Measurements from ENCODE around the gene TRDMT1. TPM values are rescaled to one million over a fixed set of nuclear protein-coding genes. Genes with fewer than 3 reads are reported as not detected.

The TRDMT1 gene
- total and polyA plus RNA-seq, 3 experiments from 2014 or later: 7.3 to 9.8 (median 8.3) TPM

DNA sequence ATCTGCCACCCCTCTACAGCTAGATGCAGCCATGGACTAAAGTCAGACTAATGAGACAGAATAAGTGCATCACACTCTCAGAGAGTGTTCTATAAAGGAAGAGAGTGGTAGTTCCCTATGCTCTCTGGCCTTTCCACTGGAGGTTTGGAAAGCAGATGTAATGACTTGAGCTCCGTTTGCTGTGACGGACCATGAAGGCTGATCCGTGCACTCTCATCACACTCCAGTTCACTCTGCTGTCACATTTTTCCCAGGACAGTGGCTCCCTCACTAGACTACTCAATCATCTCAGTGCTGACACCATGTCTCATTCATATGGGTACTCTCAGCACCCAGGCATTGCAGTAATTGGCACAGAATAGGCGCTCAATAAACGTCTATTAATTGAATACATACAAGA is 20.4 kb downstream of the TRDMT1 start:
- Histone ChIP-seq H3K36me3 (ENCODE audit: insufficient read depth, low read length) (no peaks in the 10 kb centered on the region), H3K4me3 (ENCODE audit: low read length) (no peak overlapping the region), H3K27ac (ENCODE audit: low read depth, low read length) (no peak overlapping the region), H3K9me3 (ENCODE audit: low read length) (no peaks in the 10 kb centered on the region), H3K4me1 (ENCODE audit: insufficient read depth, low read length) (peaks cover under 1% of the 10 kb centered on the region), H3K27me3 (ENCODE audit: insufficient read depth, low read length, poor library complexity, severe bottlenecking) (no peaks in the 10 kb centered on the region)
- H3K4me1 Mint-ChIP-seq: peaks cover 1 to 14% (median 13%) of the 10 kb centered on the region in 3 donors
- H3K27ac Mint-ChIP-seq: peak overlapping the region in 2 of 8 donors; percentile 78 to 81
- H3K36me3 Mint-ChIP-seq: no peaks in the 10 kb centered on the region
- no peak overlapping the region for H3K4me3 Mint-ChIP-seq
- H3K9me3 Mint-ChIP-seq: no peaks in the 10 kb centered on the region
- no peak for DNase-seq
- ChIA-PET POLR2A (no interaction called here), CTCF (no interaction called here)
- no peaks in the 10 kb centered on the region for H3K27me3 Mint-ChIP-seq

DNA sequence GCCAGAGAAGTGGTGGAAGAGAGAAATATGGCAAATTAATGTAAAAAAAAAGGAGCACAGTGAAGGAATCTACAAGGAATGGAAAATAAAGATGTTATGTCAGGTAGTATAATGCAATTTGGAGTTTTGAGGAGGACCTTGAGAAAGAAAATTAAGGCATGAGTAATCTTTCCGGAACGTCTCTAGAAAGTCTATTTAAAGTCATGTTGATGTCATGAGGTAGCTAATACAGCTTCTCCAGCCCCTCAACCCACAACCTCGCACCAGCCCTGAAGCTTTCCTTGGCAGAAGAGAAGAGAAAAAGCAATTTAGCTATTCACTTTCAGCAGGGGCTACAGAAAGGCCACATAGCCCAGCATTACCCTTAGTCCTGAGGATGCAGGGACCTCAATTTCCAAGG is 22.5 kb downstream of the TRDMT1 start:
- Histone ChIP-seq H3K9me3 (ENCODE audit: low read length) (no peaks in the 10 kb centered on the region), H3K27me3 (ENCODE audit: insufficient read depth, low read length, poor library complexity, severe bottlenecking) (no peaks in the 10 kb centered on the region), H3K4me3 (ENCODE audit: low read length) (no peak overlapping the region), H3K36me3 (ENCODE audit: insufficient read depth, low read length) (no peaks in the 10 kb centered on the region), H3K4me1 (ENCODE audit: insufficient read depth, low read length) (peaks cover 6% of the 10 kb centered on the region), H3K27ac (ENCODE audit: low read depth, low read length) (no peak overlapping the region)
- Mint-ChIP-seq H3K27me3 (no peaks in the 10 kb centered on the region), H3K4me3 (no peak overlapping the region), H3K4me1 (peaks cover 8 to 25% (median 18%) of the 10 kb centered on the region in 3 donors), H3K9me3 (no peaks in the 10 kb centered on the region), H3K36me3 (peaks cover 0 to 2% (median 0%) of the 10 kb centered on the region in 3 donors), H3K27ac (peak overlapping the region in 2 of 8 donors; percentile 0 to 42)
- DNase-seq: no peak
- CTCF ChIA-PET: interaction anchor here (1.2 to 2.4 kb wide), 2 partner anchors 12 to 28 kb away, joined by 3 to 6 read pairs; no protein-coding TSS in a partner anchor
- POLR2A ChIA-PET: interaction anchor here (0.6 kb wide), 1 partner anchor 10 kb away, joined by 3 read pairs; no protein-coding TSS in a partner anchor

DNA sequence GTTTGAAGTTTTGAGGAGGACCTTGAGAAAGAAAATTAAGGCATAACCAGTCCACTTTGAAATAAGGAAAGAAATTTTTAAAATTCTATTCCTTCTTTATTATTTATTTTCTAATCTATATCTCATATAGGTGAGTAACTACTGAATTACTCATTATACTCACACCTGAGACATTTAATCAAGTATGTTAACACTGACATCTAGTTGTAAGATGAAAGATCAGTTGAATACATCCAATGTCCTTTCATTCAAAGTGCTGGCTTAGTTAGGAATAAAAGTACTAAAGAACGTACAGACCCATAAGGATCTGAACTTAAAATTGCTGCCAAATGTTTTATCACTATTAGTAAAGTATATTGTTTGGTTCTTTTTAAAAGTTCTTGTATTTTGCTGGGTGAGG is 23.5 kb downstream of the TRDMT1 start:
- peaks cover 0 to 5% (median 4%) of the 10 kb centered on the region in 3 donors for H3K36me3 Mint-ChIP-seq
- peaks cover 7 to 24% (median 18%) of the 10 kb centered on the region in 3 donors for H3K4me1 Mint-ChIP-seq
- ChIA-PET POLR2A (no interaction called here), CTCF (interaction anchor here (2.4 kb wide), 1 partner anchor 29 kb away, joined by 6 read pairs; no protein-coding TSS in a partner anchor)
- H3K4me1 ChIP-seq (ENCODE audit: insufficient read depth, low read length): peaks cover 6% of the 10 kb centered on the region
- no peak overlapping the region for H3K4me3 Mint-ChIP-seq
- no peak overlapping the region for H3K27ac ChIP-seq (ENCODE audit: low read depth, low read length)
- no peaks in the 10 kb centered on the region for H3K9me3 ChIP-seq (ENCODE audit: low read length)
- DNase-seq: no peak
- no peaks in the 10 kb centered on the region for H3K9me3 Mint-ChIP-seq
- H3K27me3 ChIP-seq (ENCODE audit: insufficient read depth, low read length, poor library complexity, severe bottlenecking): no peaks in the 10 kb centered on the region
- H3K36me3 ChIP-seq (ENCODE audit: insufficient read depth, low read length): no peaks in the 10 kb centered on the region
- no peak overlapping the region for H3K4me3 ChIP-seq (ENCODE audit: low read length)
- H3K27me3 Mint-ChIP-seq: no peaks in the 10 kb centered on the region
- no peak overlapping the region for H3K27ac Mint-ChIP-seq

GRCh38 chr10:17177014-17177413 is 24.5 kb downstream of the TRDMT1 start:
- Mint-ChIP-seq H3K27ac (peak overlapping the region in 1 of 8 donors; percentile 63), H3K36me3 (peaks cover under 1 to 7% (median 4%) of the 10 kb centered on the region in 3 donors), H3K4me1 (peaks cover 7 to 19% (median 18%) of the 10 kb centered on the region in 3 donors), H3K27me3 (no peaks in the 10 kb centered on the region), H3K4me3 (no peak overlapping the region), H3K9me3 (no peaks in the 10 kb centered on the region)
- H3K4me1 ChIP-seq (ENCODE audit: insufficient read depth, low read length): peaks cover 6% of the 10 kb centered on the region
- H3K27me3 ChIP-seq (ENCODE audit: insufficient read depth, low read length, poor library complexity, severe bottlenecking): no peaks in the 10 kb centered on the region
- H3K27ac ChIP-seq (ENCODE audit: low read depth, low read length): no peak overlapping the region
- ChIA-PET POLR2A (no interaction called here), CTCF (interaction anchor here (1.6 kb wide), 1 partner anchor 286 kb away, joined by 3 read pairs; no protein-coding TSS in a partner anchor)
- H3K4me3 ChIP-seq (ENCODE audit: low read length): no peak overlapping the region
- DNase-seq: no peak
- H3K9me3 ChIP-seq (ENCODE audit: low read length): no peaks in the 10 kb centered on the region
- no peaks in the 10 kb centered on the region for H3K36me3 ChIP-seq (ENCODE audit: insufficient read depth, low read length)

DNA sequence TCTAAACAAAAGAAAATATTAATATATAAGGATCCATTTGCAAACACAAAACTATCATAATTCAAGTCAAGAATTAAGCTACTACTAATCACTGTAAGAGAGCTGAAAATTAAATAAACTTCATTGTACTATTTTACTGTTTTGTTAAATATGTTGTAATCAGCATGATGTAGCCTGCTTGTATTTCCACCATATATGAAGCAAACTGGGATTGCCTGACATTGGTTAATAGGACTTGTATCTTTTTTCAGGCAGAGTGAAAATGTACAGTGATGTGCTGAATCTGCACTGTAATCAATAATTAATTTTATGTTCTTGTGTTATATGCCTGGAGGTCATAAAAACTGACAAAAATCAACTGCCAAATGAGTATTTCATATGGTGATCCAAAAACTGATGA is 25.4 kb downstream of the TRDMT1 start:
- DNase-seq: no peak
- ChIA-PET CTCF (interaction anchor here (1.6 kb wide), 1 partner anchor 285 kb away, joined by 3 read pairs; no protein-coding TSS in a partner anchor), POLR2A (no interaction called here)
- H3K27me3 Mint-ChIP-seq: no peaks in the 10 kb centered on the region
- H3K4me1 ChIP-seq (ENCODE audit: insufficient read depth, low read length): peaks cover 6% of the 10 kb centered on the region
- H3K36me3 Mint-ChIP-seq: peaks cover 4 to 12% (median 4%) of the 10 kb centered on the region in 3 donors
- no peaks in the 10 kb centered on the region for H3K9me3 ChIP-seq (ENCODE audit: low read length)
- peak overlapping the region in 1 of 7 donors; percentile 42 for H3K4me3 Mint-ChIP-seq
- H3K27me3 ChIP-seq (ENCODE audit: insufficient read depth, low read length, poor library complexity, severe bottlenecking): no peaks in the 10 kb centered on the region
- H3K4me1 Mint-ChIP-seq: peaks cover 8 to 18% (median 16%) of the 10 kb centered on the region in 3 donors
- no peak overlapping the region for H3K4me3 ChIP-seq (ENCODE audit: low read length)
- no peaks in the 10 kb centered on the region for H3K36me3 ChIP-seq (ENCODE audit: insufficient read depth, low read length)
- no peaks in the 10 kb centered on the region for H3K9me3 Mint-ChIP-seq
- peak overlapping the region in 2 of 8 donors; percentile 71 to 86 for H3K27ac Mint-ChIP-seq
- no peak overlapping the region for H3K27ac ChIP-seq (ENCODE audit: low read depth, low read length)

DNA sequence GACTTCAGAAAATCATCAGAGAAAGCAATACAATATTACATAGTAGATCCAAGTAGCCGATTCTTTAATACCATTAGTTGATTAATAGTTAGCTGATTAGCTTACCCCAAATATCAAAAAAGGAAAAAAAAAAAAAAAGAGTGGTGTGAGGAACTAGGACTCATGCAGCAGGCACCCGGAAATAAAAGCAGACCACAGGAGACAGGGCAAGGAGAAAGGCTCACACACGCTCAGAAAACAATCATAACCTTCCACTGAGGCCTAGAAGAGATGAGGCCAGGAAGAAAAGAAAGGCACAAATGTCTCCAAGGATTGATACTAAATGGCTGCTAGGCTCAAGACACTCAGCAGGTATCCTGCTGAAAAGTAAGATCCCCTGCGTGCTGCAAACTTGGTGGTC is 25.9 kb downstream of the TRDMT1 start:
- H3K4me1 Mint-ChIP-seq: peaks cover 8 to 18% (median 16%) of the 10 kb centered on the region in 3 donors
- Histone ChIP-seq H3K4me3 (ENCODE audit: low read length) (no peak overlapping the region), H3K9me3 (ENCODE audit: low read length) (no peaks in the 10 kb centered on the region), H3K4me1 (ENCODE audit: insufficient read depth, low read length) (peaks cover 6% of the 10 kb centered on the region), H3K36me3 (ENCODE audit: insufficient read depth, low read length) (no peaks in the 10 kb centered on the region), H3K27ac (ENCODE audit: low read depth, low read length) (no peak overlapping the region), H3K27me3 (ENCODE audit: insufficient read depth, low read length, poor library complexity, severe bottlenecking) (no peaks in the 10 kb centered on the region)
- H3K9me3 Mint-ChIP-seq: no peaks in the 10 kb centered on the region
- no peaks in the 10 kb centered on the region for H3K27me3 Mint-ChIP-seq
- ChIA-PET POLR2A (interaction anchor here (0.6 kb wide), 2 partner anchors 55 to 1222 kb away, joined by 4 to 5 read pairs; no protein-coding TSS in a partner anchor), CTCF (interaction anchor here (1.6 kb wide), 1 partner anchor 284 kb away, joined by 3 read pairs; no protein-coding TSS in a partner anchor)
- DNase-seq: peak in 1 of 5 donors; percentile 7
- peak overlapping the region in 7 of 8 donors; percentile 42 to 86 (median 71) for H3K27ac Mint-ChIP-seq
- peaks cover 4 to 12% (median 4%) of the 10 kb centered on the region in 3 donors for H3K36me3 Mint-ChIP-seq
- peak overlapping the region; percentile 3 to 74 (median 42) for H3K4me3 Mint-ChIP-seq

DNA sequence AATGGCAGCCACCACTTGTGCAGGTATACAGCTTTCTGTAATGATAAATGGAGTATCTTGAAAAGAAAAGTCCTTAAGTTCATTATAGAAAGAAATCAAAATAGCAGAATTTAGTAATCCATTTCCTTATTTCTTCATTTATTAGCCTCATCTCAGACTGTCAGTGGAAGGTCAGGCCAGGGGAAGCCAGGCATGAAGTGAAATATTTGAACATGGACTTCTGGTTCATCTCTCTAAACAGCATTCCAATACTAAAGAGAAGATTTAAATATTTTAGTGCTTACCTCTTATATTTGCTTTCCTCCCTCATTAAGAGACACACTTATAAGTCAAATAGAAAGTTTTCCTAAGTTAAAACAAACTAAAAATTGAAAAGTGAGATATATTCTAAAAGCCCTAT is 26.8 kb downstream of the TRDMT1 start:
- Histone ChIP-seq H3K36me3 (ENCODE audit: insufficient read depth, low read length) (no peaks in the 10 kb centered on the region), H3K27me3 (ENCODE audit: insufficient read depth, low read length, poor library complexity, severe bottlenecking) (no peaks in the 10 kb centered on the region), H3K4me3 (ENCODE audit: low read length) (no peak overlapping the region), H3K4me1 (ENCODE audit: insufficient read depth, low read length) (peaks cover 6% of the 10 kb centered on the region), H3K27ac (ENCODE audit: low read depth, low read length) (no peak overlapping the region), H3K9me3 (ENCODE audit: low read length) (no peaks in the 10 kb centered on the region)
- no peak for DNase-seq
- ChIA-PET CTCF (no interaction called here), POLR2A (interaction anchor here (1.1 kb wide), 1 partner anchor 55 kb away, joined by 3 read pairs; no protein-coding TSS in a partner anchor)
- no peaks in the 10 kb centered on the region for H3K27me3 Mint-ChIP-seq
- H3K9me3 Mint-ChIP-seq: no peaks in the 10 kb centered on the region
- H3K4me1 Mint-ChIP-seq: peaks cover 8 to 18% (median 16%) of the 10 kb centered on the region in 3 donors
- H3K36me3 Mint-ChIP-seq: peaks cover 4 to 14% (median 4%) of the 10 kb centered on the region in 3 donors
- no peak overlapping the region for H3K4me3 Mint-ChIP-seq
- peak overlapping the region in 1 of 8 donors; percentile 17 for H3K27ac Mint-ChIP-seq

- ChIA-PET CTCF (no interaction called here), POLR2A (no interaction called here)
- no peak overlapping the region for H3K4me3 ChIP-seq (ENCODE audit: low read length)
- H3K36me3 ChIP-seq (ENCODE audit: insufficient read depth, low read length): no peaks in the 10 kb centered on the region
- no peaks in the 10 kb centered on the region for H3K27me3 ChIP-seq (ENCODE audit: insufficient read depth, low read length, poor library complexity, severe bottlenecking)
- Mint-ChIP-seq H3K36me3 (peaks cover 4 to 19% (median 7%) of the 10 kb centered on the region in 3 donors), H3K9me3 (no peaks in the 10 kb centered on the region), H3K27me3 (no peaks in the 10 kb centered on the region), H3K4me3 (no peak overlapping the region), H3K27ac (peak overlapping the region in 2 of 8 donors; percentile 14 to 41), H3K4me1 (peaks cover 8 to 13% (median 12%) of the 10 kb centered on the region in 3 donors)
- H3K4me1 ChIP-seq (ENCODE audit: insufficient read depth, low read length): peaks cover 6% of the 10 kb centered on the region
- no peak for DNase-seq
- no peak overlapping the region for H3K27ac ChIP-seq (ENCODE audit: low read depth, low read length)
- no peaks in the 10 kb centered on the region for H3K9me3 ChIP-seq (ENCODE audit: low read length)
Measured at GRCh38 chr10:17171141-17171641, 30.3 kb downstream of the TRDMT1 start.
